CD1c-positive myeloid dendritic cell (primary cell): Measurements from ENCODE around the gene HDDC3.

ENCODE experiments used
- DNase-seq: peaks from one replicate; pipeline ENCODE4 v3.0.0-alpha.2; 2016; ENCODE audit errors: extremely low spot score

The HDDC3 gene, protein sequence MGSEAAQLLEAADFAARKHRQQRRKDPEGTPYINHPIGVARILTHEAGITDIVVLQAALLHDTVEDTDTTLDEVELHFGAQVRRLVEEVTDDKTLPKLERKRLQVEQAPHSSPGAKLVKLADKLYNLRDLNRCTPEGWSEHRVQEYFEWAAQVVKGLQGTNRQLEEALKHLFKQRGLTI

DNA sequence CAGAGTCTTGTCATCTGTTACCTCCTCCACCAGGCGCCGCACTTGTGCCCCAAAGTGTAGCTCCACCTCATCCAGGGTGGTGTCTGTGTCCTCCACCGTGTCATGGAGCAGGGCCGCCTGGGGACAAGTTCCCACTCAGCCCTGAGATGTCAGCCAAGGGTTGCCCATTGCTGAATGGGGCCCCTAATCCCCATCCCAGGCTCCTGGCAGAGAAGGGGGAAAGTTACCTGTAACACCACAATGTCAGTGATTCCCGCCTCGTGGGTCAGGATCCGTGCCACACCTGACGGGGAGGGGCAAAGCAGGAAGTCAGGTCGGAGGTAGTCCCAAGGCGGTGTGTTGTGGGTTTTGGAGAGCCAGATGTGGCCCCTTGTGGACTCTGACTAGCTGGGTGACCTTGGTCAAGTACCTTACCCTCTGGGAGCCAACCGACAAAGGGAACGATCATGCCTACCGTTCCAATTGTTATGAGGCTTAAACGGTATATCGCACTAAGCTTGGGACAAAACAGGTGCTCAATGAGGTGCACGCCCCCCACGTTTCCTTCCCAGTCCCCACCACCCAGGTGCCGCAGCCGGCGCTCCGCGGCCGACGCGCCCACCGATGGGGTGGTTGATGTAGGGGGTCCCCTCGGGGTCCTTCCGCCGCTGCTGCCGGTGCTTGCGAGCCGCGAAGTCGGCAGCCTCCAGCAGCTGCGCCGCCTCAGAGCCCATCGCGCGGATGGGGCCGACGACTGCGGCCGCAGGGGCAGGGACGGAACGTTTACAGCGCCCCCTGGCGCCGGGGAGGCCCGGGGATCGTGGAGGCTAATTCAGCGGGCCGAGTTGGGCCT, at the start of gene HDDC3:
HDDC3 (minus strand) TSS at position 722 of the 832 bp plus-strand sequence; CDS start at position 713, 9 bp downstream.
- peak; percentile 92 for DNase-seq

GRCh38 chr15:90982135-90982534, 49.8 kb upstream of the HDDC3 start:
- peak; percentile 61 for DNase-seq

DNA sequence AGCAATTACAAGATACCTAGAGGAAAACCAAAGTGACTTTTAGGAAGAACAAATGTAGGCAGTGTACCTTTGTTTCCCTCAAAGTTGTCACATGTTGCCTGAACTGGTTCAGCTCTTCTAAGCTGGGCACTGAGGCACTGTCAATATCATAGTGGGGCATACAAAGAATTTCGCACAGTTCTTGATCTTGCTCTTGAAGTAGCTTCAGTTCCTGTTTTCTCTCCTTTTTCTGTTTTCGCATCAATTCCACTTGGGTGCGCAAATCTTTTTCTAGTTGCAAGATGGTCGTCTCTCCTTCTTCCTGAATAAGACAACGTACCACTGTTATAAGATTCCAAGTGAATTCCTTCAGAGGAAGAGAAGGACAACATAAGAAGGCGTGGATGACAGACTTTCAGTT, 49.3 kb upstream of the HDDC3 start:
- peak; percentile 28 for DNase-seq

DNA sequence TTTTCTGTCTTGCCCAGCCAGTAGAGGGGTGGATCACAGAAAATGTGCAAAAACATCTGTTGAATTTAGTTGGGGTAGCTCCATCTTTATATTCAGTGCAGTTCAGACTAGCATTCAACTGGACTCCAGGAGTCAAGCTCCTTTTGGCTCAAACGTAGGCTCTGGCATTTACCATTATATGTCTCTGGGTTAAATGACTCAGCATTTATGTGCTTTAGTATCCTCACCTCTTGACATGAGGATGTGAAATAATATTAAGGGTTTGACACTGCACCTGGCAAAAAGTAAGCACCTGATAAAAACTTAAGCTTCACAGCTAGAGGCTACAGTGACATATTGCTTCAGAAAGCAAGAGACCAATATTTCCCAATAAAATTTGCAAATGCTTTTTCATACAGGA, 47.2 kb upstream of the HDDC3 start:
- DNase-seq, result no peak

- DNase-seq, result no peak
Measured at GRCh38 chr15:90974216-90974615, 41.9 kb upstream of the HDDC3 start.

- no peak for DNase-seq
Measured at GRCh38 chr15:90972133-90972532, 39.8 kb upstream of the HDDC3 start.

GRCh38 chr15:90970274-90970673, 37.9 kb upstream of the HDDC3 start:
- DNase-seq, result no peak

- no peak for DNase-seq
Measured at GRCh38 chr15:90968434-90968833, 36.1 kb upstream of the HDDC3 start.

DNA sequence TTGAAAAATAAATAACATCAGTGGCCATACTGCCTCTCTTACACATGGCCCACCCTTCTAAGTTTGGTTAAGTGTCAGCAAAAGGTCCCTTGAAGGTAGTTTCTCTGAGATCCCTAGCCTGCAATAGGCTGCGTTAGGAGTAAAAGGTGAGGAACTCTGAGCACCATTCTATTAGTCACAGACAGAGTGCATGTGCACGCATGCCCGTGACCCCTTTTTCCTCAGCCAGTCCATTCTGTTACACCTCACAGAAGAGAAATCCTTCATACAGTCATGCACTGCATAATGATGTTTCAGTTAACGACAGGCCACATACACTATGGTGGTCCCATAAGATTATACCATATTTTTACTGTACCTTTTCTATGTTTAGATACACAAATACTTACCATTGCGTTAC, 34.9 kb upstream of the HDDC3 start:
- DNase-seq, result no peak

GRCh38 chr15:90966262-90966661, 33.9 kb upstream of the HDDC3 start:
- no peak for DNase-seq

DNA sequence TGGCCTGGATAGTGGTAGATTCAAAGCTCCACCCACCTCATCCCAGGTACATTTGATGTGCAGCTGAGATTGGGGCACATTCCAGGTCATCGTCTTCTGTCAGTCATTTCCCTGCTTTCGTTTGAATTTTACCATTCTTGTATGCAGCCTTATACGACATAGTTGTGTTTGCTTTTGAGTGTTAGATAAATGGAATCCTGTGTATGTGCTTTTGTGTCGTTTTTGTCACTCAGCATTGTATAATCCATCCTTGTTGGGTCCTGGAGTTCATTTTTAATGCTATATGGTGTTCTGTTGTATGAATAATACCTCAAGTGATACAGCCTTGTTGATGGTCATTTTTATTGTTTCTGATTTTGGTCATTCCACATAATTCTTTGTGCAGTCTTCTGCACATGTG, 29.7 kb upstream of the HDDC3 start:
- DNase-seq, result no peak

- no peak for DNase-seq
Measured at GRCh38 chr15:90960298-90961091, 28.1 kb upstream of the HDDC3 start.

- no peak for DNase-seq
Measured at GRCh38 chr15:90959894-90960293, 27.5 kb upstream of the HDDC3 start.

DNA sequence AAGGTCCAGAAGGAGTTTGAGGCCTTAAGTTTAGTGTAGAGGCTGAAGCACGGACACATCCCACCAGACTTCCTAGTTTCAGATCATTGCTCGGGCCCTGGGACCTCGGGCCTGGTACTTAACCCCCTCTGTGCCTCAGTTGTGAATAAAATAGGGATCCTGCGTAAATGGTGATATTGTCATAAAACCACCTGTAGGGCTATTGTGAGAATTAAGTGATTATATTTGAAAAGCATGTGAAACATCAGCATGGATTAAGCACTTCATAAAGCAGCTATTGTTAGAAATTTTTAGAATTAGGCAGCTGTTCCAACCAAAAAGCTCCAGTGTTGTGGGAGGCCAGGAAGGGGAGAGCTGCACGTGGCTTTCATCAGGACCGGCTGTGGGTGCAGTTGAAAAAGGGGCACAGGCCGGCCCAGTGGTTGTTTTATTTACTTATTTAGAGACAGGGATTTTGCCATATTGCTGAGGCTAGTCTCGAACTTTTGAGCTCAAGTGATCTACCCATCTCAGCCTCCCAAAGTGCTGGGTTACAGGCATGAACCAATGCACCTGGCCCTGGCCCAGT, 26.8 kb upstream of the HDDC3 start:
- no peak for DNase-seq

DNA sequence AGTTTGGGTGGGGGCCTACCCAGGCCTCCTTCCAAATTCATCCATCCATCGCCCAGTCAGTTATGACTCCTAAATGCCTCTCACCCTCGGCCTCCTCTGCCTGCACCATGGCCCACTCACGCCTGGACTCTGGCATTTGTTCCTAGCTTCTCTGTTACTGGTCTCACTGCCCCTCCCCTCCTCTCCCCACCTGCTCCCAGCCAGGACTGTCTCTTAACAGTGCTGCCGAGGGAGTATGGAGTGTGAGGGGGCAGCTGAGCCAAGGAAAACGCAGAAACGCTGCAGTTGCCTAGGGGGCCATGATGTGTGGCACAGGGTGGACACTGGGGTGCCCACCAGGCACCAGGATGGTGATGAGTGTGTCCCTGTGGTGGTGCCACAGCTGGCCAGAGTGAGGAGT, 25.4 kb upstream of the HDDC3 start:
- no peak for DNase-seq

DNA sequence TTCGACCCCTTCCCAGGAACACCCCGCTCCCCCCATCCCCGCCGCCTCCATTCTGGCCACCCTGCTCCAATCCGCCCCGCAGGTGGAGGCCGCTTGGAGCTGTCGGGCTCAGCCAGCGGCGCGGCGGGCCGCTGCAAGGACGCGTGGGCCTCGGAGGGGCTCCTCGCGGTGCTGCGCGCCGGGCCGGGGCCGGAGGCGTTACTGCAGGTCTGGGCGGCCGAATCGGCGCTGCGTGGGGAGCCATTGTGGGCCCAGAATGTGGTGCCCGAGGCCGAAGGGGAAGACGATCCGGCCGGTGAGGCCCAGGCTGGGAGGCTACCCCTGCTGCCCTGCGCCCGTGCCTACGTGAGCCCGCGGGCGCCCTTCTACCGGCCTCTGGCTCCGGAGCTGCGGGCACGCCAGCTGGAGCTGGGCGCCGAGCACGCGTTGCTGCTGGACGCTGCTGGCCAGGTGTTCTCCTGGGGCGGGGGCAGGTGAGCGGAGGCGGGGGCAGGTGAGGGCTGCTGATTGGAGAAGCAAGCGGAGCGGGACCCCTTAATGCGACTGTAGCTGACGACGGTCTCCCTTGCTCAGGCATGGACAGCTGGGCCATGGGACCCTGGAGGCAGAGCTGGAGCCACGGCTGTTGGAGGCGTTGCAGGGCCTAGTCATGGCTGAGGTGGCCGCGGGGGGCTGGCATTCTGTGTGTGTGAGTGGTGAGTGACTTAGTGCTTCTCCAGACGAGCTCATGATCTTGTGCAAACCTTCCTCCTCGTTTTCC, 24.9 kb upstream of the HDDC3 start:
- DNase-seq, result no peak

DNA sequence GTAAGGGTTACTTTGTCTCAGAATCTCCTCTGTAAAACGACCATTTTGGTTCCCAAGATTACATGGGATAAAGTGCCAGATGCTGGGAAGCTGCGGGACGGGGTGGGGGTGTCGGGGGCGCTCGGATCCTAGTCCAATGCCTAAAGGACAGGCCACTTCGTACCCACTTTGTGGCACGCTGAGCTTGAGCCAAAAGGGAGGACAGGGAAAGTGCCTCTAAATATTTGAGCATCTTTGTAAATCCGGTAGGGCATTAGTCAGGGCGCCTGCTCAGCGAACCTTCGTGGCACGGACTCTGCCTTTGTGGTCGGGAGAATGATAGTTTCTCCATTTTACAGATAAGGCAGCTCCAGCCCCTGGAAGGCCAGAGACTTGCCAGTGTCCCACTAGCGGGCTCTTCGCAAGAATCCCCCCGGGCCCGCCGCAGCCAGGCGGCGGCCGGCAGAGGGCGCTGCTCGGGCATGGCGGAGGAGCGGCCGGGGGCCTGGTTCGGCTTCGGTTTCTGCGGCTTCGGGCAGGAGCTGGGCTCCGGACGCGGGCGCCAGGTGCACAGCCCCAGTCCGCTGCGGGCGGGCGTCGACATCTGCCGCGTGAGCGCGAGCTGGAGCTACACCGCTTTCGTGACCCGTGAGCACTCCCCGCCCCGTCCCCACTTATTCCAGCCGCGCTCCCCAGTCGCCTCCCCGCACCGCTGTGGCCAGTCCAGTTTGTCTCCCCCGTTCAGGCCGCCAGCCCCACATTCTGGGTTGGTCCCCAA, 24.1 kb upstream of the HDDC3 start:
- DNase-seq, result peak; percentile 79

DNA sequence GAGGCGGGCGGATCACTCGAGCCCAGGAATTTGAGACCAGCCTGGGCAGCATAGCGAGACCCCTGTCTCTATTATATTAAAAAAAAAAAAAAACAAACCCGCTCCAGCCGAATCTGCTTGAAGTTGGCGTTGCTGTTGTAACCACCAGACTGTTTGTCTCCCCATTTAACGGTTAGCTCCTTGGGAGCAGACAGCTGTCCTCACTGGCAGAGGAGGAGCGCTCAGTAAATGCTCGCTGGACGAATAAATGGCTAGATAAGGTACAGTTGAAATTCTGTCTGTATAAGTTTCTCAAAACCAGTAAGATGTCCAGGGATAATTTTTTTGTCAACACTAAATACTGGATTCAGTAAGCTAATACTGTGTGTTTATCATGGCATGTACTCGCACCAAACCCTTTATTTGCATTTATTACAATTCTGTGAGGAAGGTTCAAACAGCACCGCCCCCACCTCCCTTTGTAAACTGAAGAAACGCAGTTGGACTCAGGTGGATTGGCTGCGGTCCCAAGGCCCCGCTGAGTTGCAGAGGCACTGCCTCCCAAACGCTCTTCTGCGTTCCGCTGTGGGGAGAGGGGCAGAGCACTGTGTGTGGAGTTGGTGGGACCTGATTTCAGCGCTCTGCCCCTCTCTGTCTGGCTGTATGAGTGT, 23.4 kb upstream of the HDDC3 start:
- DNase-seq, result no peak

- peak; percentile 97 for DNase-seq
Measured at GRCh38 chr15:90954712-90955623, 22.6 kb upstream of the HDDC3 start, which contains the start of gene RCCD1. RCCD1 (plus strand) TSS chr15:90954884; CDS start chr15:90956735, 1,851 bp downstream.
